B cell (primary cell): Measurements from ENCODE around the gene AKT1.
"Not testable (repeated sequence)": the region's sequence is repeated elsewhere in the genome, so short reads cannot be mapped to it uniquely, and the experiment has no call there.

ENCODE experiments used
- EZH2 ChIP-seq: IDR thresholded peaks from 2 replicates; pipeline ENCODE4 v1.6.1; 2012; ENCODE audit warnings: borderline replicate concordance, low read depth, mild to moderate bottlenecking, moderate library complexity, low read length; ENCODE audit not compliant: insufficient read depth, poor library complexity, severe bottlenecking
- TF ChIP-seq, protein P1 (sequence below): fragments of 200-600 bp; IDR thresholded peaks from one replicate; pipeline ENCODE4 v1.8.0; 2022; ENCODE audit warnings: antibody characterized with exemption, mild to moderate bottlenecking

GRCh38 chr14:104814701-104815100 is 19.2 kb upstream of the AKT1 start:
- TF ChIP-seq, protein P1, sequence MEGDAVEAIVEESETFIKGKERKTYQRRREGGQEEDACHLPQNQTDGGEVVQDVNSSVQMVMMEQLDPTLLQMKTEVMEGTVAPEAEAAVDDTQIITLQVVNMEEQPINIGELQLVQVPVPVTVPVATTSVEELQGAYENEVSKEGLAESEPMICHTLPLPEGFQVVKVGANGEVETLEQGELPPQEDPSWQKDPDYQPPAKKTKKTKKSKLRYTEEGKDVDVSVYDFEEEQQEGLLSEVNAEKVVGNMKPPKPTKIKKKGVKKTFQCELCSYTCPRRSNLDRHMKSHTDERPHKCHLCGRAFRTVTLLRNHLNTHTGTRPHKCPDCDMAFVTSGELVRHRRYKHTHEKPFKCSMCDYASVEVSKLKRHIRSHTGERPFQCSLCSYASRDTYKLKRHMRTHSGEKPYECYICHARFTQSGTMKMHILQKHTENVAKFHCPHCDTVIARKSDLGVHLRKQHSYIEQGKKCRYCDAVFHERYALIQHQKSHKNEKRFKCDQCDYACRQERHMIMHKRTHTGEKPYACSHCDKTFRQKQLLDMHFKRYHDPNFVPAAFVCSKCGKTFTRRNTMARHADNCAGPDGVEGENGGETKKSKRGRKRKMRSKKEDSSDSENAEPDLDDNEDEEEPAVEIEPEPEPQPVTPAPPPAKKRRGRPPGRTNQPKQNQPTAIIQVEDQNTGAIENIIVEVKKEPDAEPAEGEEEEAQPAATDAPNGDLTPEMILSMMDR, result not testable (repeated sequence)
- not testable (repeated sequence) for TF ChIP-seq EZH2
